ENCODE measurements around the gene VGLL2.

Gene VGLL2

DNA sequence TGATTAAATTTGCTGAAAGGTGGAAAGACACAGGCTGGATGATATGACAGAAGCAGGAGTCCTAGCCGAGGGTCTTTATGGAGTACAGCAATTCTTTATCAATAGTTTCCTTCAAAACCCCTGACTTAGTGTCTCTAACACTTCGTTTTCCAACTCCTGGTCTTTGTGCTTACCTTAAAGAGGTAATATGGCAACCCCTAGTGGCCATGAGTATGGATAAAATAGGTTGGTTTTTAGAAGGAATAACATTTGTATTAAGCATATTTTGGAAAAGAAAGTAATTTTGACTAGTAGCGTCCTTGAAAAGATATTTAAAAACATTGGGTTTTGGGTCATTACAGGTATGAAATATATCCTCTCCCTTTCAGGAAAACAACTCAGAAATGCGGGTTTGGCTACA is 51.9 kb downstream of the VGLL2 start:
- Histone ChIP-seq H3K79me2 (ENCODE audit: insufficient read depth, low read length) (no peaks in the 10 kb centered on the region), H3K9ac (ENCODE audit: low read length) (no peak overlapping the region), H4K20me1 (ENCODE audit: insufficient read depth, low read length) (no peaks in the 10 kb centered on the region), H2AFZ (ENCODE audit: low read length) (no peak overlapping the region), H3K27me3 (ENCODE audit: insufficient read depth, low read length) (no peaks in the 10 kb centered on the region), H3K4me2 (ENCODE audit: low read length) (no peak overlapping the region), H3K4me1 (ENCODE audit: insufficient read depth, low read length, severe bottlenecking) (no peaks in the 10 kb centered on the region), H3K27ac (ENCODE audit: low read depth, low read length, poor library complexity, severe bottlenecking) (no peak overlapping the region), H3F3A (ENCODE audit: insufficient read depth, low read length) (no peaks in the 10 kb centered on the region), H3K36me3 (ENCODE audit: insufficient read depth, low read length) (no peaks in the 10 kb centered on the region), H3K9me3 (ENCODE audit: low read length) (no peaks in the 10 kb centered on the region), H3K9me2 (ENCODE audit: low read depth, low read length) (no peaks in the 10 kb centered on the region), H3K4me3 (ENCODE audit: low read depth, low read length, poor library complexity, severe bottlenecking) (no peak overlapping the region)
- TF ChIP-seq, protein P1, sequence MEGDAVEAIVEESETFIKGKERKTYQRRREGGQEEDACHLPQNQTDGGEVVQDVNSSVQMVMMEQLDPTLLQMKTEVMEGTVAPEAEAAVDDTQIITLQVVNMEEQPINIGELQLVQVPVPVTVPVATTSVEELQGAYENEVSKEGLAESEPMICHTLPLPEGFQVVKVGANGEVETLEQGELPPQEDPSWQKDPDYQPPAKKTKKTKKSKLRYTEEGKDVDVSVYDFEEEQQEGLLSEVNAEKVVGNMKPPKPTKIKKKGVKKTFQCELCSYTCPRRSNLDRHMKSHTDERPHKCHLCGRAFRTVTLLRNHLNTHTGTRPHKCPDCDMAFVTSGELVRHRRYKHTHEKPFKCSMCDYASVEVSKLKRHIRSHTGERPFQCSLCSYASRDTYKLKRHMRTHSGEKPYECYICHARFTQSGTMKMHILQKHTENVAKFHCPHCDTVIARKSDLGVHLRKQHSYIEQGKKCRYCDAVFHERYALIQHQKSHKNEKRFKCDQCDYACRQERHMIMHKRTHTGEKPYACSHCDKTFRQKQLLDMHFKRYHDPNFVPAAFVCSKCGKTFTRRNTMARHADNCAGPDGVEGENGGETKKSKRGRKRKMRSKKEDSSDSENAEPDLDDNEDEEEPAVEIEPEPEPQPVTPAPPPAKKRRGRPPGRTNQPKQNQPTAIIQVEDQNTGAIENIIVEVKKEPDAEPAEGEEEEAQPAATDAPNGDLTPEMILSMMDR (IDR thresholded peaks at IDR 0.05; ENCODE audit: low read length): peak; percentile 42
- no peak for TF ChIP-seq EZH2 (IDR thresholded peaks at IDR 0.05; ENCODE audit: borderline replicate concordance, low read length)
